PC-9 (cell line): Measurements from ENCODE around the gene UBTF. TPM values are rescaled to one million over a fixed set of nuclear protein-coding genes. Genes with fewer than 3 reads are reported as not detected.
A peak's percentile ranks its signal among the peaks of the same experiment; 100 is the strongest.

Experiments
- BruUV-seq: library from RNA; stranded (reverse); fragments of 400-500 nt; replicated peaks from 2 replicates; lab custom pipeline; 2021; lab: Mats Ljungman, UMichigan
- CTCF ChIA-PET: fragments of 300-600 bp; sonication (Branson Sonifier 250); formaldehyde crosslinking; loops from one replicate; lab custom pipeline; 2022; ENCODE audit warnings: antibody characterized with exemption; lab: Charles Lee
- POLR2A ChIA-PET: fragments of 300-600 bp; sonication (Branson Sonifier 250); formaldehyde crosslinking; loops from one replicate; lab custom pipeline; 2022; ENCODE audit warnings: antibody characterized with exemption; ENCODE audit not compliant: unreplicated experiment; lab: Charles Lee
- DNase-seq, 2 experiments: peaks; one replicate each; pipeline versions ENCODE4 v3.0.0 to v3.0.0-alpha.2; 2015 to 2022; ENCODE audit warnings: mixed read lengths in 1 of 2
- H2AFZ ChIP-seq: fragments of 200-600 bp; sonication (generic); 2 replicates; pipeline ENCODE4 v1.8.1; 2017; ENCODE audit warnings: antibody characterized with exemption
- H3F3A ChIP-seq: fragments of 200-600 bp; sonication (generic); 2 replicates; pipeline ENCODE4 v1.8.1; 2017; ENCODE audit warnings: antibody characterized with exemption, mild to moderate bottlenecking, low read depth; ENCODE audit not compliant: insufficient read depth
- H3K27ac ChIP-seq: fragments of 200-600 bp; sonication (generic); 2 replicates; pipeline ENCODE4 v1.6.1; 2016; ENCODE audit warnings: mixed run types
- H3K27me3 ChIP-seq: fragments of 200-600 bp; sonication (generic); 2 replicates; pipeline ENCODE4 v1.6.1; 2016; ENCODE audit warnings: low read depth, mixed run types; ENCODE audit not compliant: insufficient read depth
- H3K36me3 ChIP-seq: fragments of 200-600 bp; sonication (generic); 2 replicates; pipeline ENCODE4 v1.6.1; 2016; ENCODE audit warnings: low read depth, mixed run types
- H3K4me1 ChIP-seq: fragments of 200-600 bp; sonication (generic); replicated peaks from 2 replicates; pipeline ENCODE4 v1.6.1; 2016; ENCODE audit warnings: mixed run types; ENCODE audit not compliant: insufficient read depth
- H3K4me2 ChIP-seq: fragments of 200-600 bp; sonication (generic); 2 replicates; pipeline ENCODE4 v1.6.1; 2017; ENCODE audit warnings: mixed run types
- H3K4me3 ChIP-seq: fragments of 200-600 bp; sonication (generic); 2 replicates; pipeline ENCODE4 v1.6.1; 2016; ENCODE audit warnings: mixed run types
- H3K79me2 ChIP-seq: fragments of 200-600 bp; sonication (generic); 2 replicates; pipeline ENCODE4 v1.6.1; 2017; ENCODE audit warnings: low read depth, mixed run types
- H3K9me2 ChIP-seq: fragments of 200-600 bp; sonication (generic); 2 replicates; pipeline ENCODE4 v1.8.1; 2017; ENCODE audit warnings: mild to moderate bottlenecking; ENCODE audit not compliant: insufficient read depth
- H3K9me3 ChIP-seq: fragments of 200-600 bp; sonication (generic); 2 replicates; pipeline ENCODE4 v1.8.1; 2016; ENCODE audit warnings: low read depth; ENCODE audit not compliant: insufficient read depth
- H4K20me1 ChIP-seq: fragments of 200-600 bp; sonication (generic); 2 replicates; pipeline ENCODE4 v1.8.1; 2017; ENCODE audit not compliant: insufficient read depth
- EZH2 ChIP-seq: fragments of 200-600 bp; sonication (generic); IDR thresholded peaks from 2 replicates; pipeline ENCODE4 v1.8.0; 2017; ENCODE audit warnings: antibody characterized with exemption, low read depth
- intact Hi-C: fragments of 100-400 bp; cut with micrococcal nuclease; formaldehyde crosslinking; loops from one replicate; pipeline ENCODE4 v1.10.0; 2022; ENCODE audit not compliant: unreplicated experiment
- total RNA-seq: library from RNA; stranded (reverse); gene quantifications from 2 replicates; pipeline ENCODE4 v1.2.3, GENCODE V29; 2021
- TF ChIP-seq, protein P1 (sequence below): fragments of 200-600 bp; sonication (generic); conservative IDR thresholded peaks from 2 replicates; pipeline ENCODE4 v1.6.1; 2017; ENCODE audit warnings: mixed run types, antibody characterized with exemption, mild to moderate bottlenecking, moderate library complexity

The UBTF gene
- total RNA-seq, 1 experiment from 2014 or later: 61.7 TPM

DNA sequence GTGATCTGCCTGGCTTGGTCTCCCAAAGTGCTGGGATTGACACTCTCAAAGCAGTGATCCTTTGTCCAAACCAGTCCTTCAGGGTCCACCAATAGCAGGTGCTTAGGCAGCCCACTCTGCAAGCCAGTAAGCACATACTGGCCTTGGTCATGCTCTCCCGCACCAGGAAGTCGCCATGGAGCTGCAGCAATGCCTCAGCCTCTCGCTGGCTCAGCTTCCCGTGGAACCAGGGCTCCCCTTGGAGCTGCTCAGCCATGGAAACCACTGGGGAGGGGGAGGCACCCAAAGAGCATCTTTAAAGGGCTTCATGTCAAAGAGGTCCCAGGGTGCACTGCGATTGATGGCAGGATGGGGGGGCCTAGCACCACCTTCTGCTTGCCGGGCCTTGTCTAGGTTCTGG, 9.6 kb upstream of the UBTF start:
- Histone ChIP-seq H3K27ac (no peak overlapping the region), H3K4me1 (no peaks in the 10 kb centered on the region), H4K20me1 (no peaks in the 10 kb centered on the region), H3K27me3 (no peaks in the 10 kb centered on the region), H3K9me3 (no peaks in the 10 kb centered on the region), H3K4me2 (no peak overlapping the region), H2AFZ (no peak overlapping the region), H3K79me2 (no peaks in the 10 kb centered on the region), H3K4me3 (no peak overlapping the region), H3K36me3 (no peaks in the 10 kb centered on the region), H3K9me2 (no peaks in the 10 kb centered on the region), H3F3A (peaks cover 4% of the 10 kb centered on the region; the same call in 1 of the 2 replicates)
- POLR2A ChIA-PET: no interaction called here
- BruUV-seq: no TSS peak
- DNase-seq: no peak
- intact Hi-C loops: no loop called here
- CTCF ChIA-PET: no interaction called here
- TF ChIP-seq, protein P1, sequence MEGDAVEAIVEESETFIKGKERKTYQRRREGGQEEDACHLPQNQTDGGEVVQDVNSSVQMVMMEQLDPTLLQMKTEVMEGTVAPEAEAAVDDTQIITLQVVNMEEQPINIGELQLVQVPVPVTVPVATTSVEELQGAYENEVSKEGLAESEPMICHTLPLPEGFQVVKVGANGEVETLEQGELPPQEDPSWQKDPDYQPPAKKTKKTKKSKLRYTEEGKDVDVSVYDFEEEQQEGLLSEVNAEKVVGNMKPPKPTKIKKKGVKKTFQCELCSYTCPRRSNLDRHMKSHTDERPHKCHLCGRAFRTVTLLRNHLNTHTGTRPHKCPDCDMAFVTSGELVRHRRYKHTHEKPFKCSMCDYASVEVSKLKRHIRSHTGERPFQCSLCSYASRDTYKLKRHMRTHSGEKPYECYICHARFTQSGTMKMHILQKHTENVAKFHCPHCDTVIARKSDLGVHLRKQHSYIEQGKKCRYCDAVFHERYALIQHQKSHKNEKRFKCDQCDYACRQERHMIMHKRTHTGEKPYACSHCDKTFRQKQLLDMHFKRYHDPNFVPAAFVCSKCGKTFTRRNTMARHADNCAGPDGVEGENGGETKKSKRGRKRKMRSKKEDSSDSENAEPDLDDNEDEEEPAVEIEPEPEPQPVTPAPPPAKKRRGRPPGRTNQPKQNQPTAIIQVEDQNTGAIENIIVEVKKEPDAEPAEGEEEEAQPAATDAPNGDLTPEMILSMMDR: no peak
- no peak for TF ChIP-seq EZH2

DNA sequence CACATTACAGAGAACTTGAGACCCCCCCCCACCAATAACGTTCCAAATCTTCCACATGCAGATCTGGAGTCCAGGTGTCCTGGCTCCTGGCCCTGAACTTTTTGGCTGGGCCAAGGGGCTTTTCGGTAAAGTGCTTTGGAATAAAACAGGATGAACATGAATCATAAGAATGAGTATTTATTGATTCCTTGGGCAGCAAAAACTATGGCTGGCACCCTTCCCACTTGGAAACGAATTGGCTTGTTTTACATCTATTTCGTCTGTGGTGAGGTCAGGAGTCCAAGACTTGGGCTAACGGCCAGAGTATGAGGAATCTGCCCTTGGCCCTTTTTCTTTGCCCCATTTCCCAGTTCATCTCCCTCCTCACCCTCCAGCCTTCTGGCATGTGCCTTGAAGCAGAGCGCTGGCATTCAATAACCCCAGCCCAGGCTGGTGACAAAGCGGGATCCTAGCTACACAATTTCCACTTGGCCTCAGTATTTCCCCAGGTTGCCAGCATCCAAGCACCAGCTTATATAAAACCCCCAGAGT, 4.1 kb upstream of the UBTF start:
- no peak overlapping the region for H3K27ac ChIP-seq
- intact Hi-C loops: loop anchor here (5.0 kb wide), 1 partner anchor 84 kb away; the partner anchor contains the start of gene RUNDC3A

DNA sequence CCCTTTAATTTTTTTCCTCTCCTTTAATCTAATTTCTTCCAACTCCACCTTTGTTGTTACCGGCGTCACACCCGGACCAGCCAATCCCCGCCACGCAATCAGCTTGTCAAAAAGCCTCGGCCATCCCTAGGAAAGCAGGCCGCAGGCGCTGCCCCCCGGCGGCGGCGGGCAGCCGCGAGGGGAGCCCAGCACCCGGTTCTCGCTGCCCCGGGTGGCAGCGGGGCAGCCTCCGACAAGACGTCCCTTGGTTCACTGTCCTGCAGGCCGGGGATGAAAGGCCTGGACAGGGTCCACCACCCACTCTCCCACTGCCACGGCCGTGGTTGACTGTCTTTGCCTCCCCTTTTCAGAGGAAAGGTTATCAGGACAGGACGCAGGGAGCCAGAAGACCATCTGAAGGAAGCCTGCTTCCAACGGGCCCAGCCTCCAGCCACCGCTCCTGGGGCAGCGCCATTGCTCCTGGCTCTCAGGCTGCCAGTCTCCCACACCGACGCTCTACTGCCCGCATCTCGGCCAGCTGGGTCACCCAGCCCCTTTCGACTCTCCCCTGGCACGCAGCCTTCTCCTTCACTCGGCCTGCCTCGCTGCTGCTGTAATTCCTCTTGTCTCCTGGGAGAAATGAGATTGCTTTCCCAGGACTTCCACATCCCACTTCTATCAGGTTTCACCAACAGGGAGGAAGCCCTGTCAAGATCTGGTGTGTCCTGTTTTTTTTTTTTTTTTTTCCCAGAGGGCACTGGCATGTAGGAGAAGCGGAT, 2.8 kb upstream of the UBTF start:
- Histone ChIP-seq H3K36me3 (no peaks in the 10 kb centered on the region), H3F3A (peaks cover 25% of the 10 kb centered on the region; the same call in 1 of the 2 replicates), H3K79me2 (peaks cover 15% of the 10 kb centered on the region), H3K4me2 (peak overlapping the region; percentile 92), H3K4me1 (peaks cover 16% of the 10 kb centered on the region), H2AFZ (peak overlapping the region; percentile 92), H3K4me3 (peak overlapping the region; percentile 97), H3K9me2 (no peaks in the 10 kb centered on the region), H3K27ac (no peak overlapping the region), H3K27me3 (no peaks in the 10 kb centered on the region), H4K20me1 (no peaks in the 10 kb centered on the region), H3K9me3 (no peaks in the 10 kb centered on the region)
- ChIA-PET CTCF (interaction anchor here (0.6 to 0.9 kb wide), 5 partner anchors 18 to 213 kb away, joined by 3 to 10 read pairs (median 4); no protein-coding TSS in a partner anchor), POLR2A (interaction anchor here (0.6 to 0.7 kb wide), 2 partner anchors 28 to 86 kb away, joined by 3 to 6 read pairs; partner anchors contain the start of gene RUNDC3A)
- no TSS peak for BruUV-seq
- DNase-seq: peak; percentile 60
- no peak for TF ChIP-seq EZH2
- TF ChIP-seq, protein P1: no peak
- intact Hi-C loops: loop anchor here (5.0 kb wide), 1 partner anchor 85 kb away; the partner anchor contains the start of gene RUNDC3A

More for the DNA sequence above, 4.1 kb upstream of the UBTF start:
- no peak overlapping the region for H2AFZ ChIP-seq
- no peaks in the 10 kb centered on the region for H3K36me3 ChIP-seq
- H3F3A ChIP-seq: peaks cover 25% of the 10 kb centered on the region; the same call in 1 of the 2 replicates
- BruUV-seq: no TSS peak
- no peak overlapping the region; the same call in 1 of the 2 replicates for H3K4me2 ChIP-seq
- TF ChIP-seq EZH2: no peak
- TF ChIP-seq, protein P1: no peak
- no peak overlapping the region for H3K4me3 ChIP-seq
- peaks cover 8% of the 10 kb centered on the region for H3K4me1 ChIP-seq
- ChIA-PET POLR2A (no interaction called here), CTCF (no interaction called here)
- peaks cover 5% of the 10 kb centered on the region for H3K79me2 ChIP-seq
- H3K9me2 ChIP-seq: no peaks in the 10 kb centered on the region
- H4K20me1 ChIP-seq: no peaks in the 10 kb centered on the region
- H3K27me3 ChIP-seq: no peaks in the 10 kb centered on the region
- no peaks in the 10 kb centered on the region for H3K9me3 ChIP-seq
- no peak for DNase-seq
